ENCODE measurements around the gene ANAPC2.
"Not testable (repeated sequence)": the region's sequence is repeated elsewhere in the genome, so short reads cannot be mapped to it uniquely, and the experiment has no call there.

The ANAPC2 gene

DNA sequence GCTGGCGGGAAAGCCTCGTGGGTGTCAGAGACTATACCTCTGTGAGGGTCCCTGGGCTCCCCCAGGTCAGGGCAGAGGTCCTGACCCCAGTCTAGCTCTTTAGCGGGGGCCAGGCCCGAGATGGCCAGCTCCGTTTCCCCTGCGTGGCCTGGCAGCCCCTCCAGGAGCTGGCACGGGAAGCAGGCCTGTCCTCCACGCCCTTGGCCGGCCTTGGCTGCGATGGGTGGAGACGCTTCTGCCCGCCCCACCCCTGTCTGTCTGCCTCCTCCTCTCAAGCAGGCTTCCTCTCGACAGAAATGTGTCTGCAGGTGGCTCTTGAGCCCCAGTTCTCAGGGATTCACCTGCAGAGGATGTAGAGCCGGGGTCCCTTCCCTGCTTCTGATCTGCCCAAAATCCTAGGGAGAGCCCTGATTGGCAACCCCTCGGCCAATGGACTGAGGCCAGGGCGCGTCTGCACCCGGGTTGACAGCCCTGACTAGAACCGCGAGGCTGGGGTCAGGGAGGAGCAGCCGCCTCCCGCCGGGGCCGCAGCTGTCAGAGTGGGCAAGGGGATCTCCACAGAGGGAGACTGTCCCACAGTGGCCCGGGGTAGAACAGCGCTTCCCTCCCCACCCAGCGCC lies 52.0 kb downstream of the ANAPC2 start:
- no peak for DNase-seq (ENCODE audit: low read depth)
- no peak overlapping the region for H3K4me3 ChIP-seq (replicated peaks; ENCODE audit: low read depth, low read length)
- TF ChIP-seq, protein P1, sequence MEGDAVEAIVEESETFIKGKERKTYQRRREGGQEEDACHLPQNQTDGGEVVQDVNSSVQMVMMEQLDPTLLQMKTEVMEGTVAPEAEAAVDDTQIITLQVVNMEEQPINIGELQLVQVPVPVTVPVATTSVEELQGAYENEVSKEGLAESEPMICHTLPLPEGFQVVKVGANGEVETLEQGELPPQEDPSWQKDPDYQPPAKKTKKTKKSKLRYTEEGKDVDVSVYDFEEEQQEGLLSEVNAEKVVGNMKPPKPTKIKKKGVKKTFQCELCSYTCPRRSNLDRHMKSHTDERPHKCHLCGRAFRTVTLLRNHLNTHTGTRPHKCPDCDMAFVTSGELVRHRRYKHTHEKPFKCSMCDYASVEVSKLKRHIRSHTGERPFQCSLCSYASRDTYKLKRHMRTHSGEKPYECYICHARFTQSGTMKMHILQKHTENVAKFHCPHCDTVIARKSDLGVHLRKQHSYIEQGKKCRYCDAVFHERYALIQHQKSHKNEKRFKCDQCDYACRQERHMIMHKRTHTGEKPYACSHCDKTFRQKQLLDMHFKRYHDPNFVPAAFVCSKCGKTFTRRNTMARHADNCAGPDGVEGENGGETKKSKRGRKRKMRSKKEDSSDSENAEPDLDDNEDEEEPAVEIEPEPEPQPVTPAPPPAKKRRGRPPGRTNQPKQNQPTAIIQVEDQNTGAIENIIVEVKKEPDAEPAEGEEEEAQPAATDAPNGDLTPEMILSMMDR (IDR thresholded peaks at IDR 0.05; ENCODE audit: low read length, missing control alignments): no peak

GRCh38 chr9:137135154-137135553 lies 53.2 kb downstream of the ANAPC2 start:
- DNase-seq (ENCODE audit: low read depth); H3K4me3 ChIP-seq (replicated peaks; ENCODE audit: low read depth, low read length): not testable (repeated sequence)

DNA sequence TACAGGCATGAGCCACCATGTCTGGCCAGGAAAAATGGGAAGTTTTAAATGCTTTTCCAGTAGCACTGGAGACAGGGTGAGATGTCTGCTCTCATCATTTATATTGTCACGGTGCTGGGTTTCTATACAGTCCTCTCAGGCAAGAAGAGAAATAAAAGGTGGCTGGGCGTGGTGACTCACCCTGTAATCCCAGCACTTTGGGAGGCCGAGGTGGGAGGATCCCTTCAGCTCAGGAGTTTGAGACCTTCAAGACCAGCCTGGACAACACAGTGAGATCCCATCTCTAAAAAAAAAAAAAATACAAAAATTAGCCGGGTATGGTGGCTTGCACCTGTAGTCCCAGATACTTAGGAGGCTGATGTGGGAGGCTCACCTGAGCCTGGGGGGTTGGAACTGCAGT lies 54.2 kb downstream of the ANAPC2 start:
- TF ChIP-seq, protein P1 (IDR thresholded peaks at IDR 0.05; ENCODE audit: low read length, missing control alignments): no peak
- DNase-seq (ENCODE audit: low read depth): no peak
- no peak overlapping the region for H3K4me3 ChIP-seq (replicated peaks; ENCODE audit: low read depth, low read length)

DNA sequence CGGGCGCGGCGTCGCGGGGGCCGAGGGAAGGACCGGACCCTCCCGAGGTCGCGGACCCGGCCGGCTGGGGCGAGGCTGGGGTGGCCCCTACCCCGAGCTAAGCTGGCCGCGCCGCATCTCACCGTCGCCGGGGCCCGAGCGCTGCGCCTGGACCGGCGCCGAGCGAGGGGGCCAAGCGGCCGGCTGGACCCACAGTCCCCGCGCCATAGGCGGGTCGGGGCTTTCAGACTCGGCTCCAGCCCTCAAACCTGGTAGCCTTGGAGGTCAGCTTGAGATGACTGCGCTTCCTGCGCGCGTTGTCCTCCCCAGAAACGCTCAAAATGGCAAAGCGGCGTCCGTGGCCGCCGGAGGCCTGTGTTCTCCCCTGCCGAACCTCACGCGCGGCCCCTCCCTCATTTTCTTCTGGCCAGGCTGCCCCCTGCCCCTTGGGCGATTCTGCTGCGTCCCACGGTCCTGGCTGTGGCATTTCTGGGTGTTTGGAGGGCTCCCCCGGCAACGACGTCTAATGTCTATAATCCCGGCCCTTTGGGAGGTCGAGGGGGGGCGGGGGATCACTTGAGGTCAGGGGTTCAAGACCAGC lies 58.1 kb downstream of the ANAPC2 start:
- DNase-seq (ENCODE audit: low read depth): no peak
- H3K4me3 ChIP-seq (replicated peaks; ENCODE audit: low read depth, low read length): peak overlapping the region; percentile 76
- TF ChIP-seq, protein P1 (IDR thresholded peaks at IDR 0.05; ENCODE audit: low read length, missing control alignments): no peak

DNA sequence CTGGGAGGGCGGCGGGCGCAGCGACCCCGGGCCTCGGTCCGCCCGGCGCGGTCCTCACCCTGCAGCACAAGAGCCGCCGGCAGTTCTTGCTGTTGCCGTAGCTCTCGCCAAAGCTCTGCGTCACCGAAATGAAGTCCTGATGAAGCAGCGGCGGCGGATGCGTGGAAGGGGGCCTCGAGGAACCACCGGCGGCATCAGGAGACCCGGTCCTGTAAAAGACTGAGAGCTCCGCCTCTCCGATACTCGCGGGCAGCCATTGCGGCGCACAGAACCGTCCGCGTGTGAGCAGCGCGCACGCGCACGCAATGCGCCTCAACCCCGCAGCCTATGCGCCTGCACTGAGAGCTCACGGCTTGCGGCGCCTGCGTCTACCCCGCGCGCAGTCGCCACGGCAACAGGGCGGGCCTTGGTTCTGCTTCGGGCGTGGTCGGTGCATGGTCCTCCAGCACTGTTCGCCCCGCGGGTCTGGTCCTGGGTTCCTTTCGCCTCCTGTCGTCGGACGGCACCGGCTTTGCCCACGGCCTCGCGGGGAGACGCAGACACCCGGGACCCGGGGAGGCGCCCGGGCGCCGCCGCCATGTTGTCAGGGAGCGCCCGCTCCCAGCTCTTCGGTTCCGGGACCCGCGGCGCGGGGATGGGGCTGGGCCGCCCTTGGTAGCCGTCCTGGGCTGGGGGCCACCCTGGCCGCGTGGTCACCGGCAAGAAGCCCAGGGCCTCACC lies 58.7 kb downstream of the ANAPC2 start:
- TF ChIP-seq, protein P1 (IDR thresholded peaks at IDR 0.05; ENCODE audit: low read length, missing control alignments): no peak
- H3K4me3 ChIP-seq (replicated peaks; ENCODE audit: low read depth, low read length): peak overlapping the region; percentile 76
- DNase-seq (ENCODE audit: low read depth): peak; percentile 93

GRCh38 chr9:137128862-137129455 lies 59.4 kb downstream of the ANAPC2 start:
- peak overlapping the region; percentile 76 for H3K4me3 ChIP-seq (replicated peaks; ENCODE audit: low read depth, low read length)
- TF ChIP-seq, protein P1 (IDR thresholded peaks at IDR 0.05; ENCODE audit: low read length, missing control alignments): no peak
- DNase-seq (ENCODE audit: low read depth): peak; percentile 17

DNA sequence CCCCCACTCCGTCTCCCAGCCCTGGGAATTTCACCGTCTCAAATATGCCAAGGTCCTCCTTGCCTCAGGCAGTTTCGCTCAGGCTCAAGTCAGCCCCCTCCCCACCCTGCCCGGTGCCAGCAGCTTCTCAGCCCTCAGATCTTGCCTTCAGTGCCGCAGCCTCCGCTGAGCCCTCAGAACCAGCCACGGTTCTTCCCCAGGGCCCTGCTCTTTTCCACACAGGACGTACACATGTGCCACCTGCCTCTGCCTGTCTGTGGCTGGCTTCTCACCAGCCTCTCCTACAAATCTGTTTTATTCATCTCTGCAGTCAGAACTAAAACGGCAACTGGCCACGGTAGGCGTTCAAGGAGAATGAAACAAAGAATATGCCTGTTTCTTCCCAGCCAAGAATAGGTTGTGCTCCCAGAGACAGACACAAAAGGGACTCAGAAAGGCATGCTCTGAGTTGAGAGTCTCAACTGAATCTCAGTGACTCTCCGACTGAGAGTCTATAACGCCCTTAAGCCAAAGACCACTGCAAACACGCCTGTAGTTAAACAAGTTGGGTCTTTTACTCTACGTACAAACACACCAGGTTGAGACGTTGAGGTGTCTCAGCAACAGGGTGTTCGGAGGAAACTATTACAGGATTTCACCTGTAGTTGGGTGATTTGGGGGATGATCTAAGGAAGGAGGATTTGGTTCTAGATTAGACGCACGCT lies 60.0 kb downstream of the ANAPC2 start:
- TF ChIP-seq, protein P1 (IDR thresholded peaks at IDR 0.05; ENCODE audit: low read length, missing control alignments): no peak
- DNase-seq (ENCODE audit: low read depth): no peak
- H3K4me3 ChIP-seq (replicated peaks; ENCODE audit: low read depth, low read length): peak overlapping the region; percentile 76
